Measurements from ENCODE around the gene SIDT1. TPM values are rescaled to one million over a fixed set of nuclear protein-coding genes. Genes with fewer than 3 reads are reported as not detected.

SIDT1 gene
- total RNA-seq, 4 donors from 2014 or later = 35.6 to 134 (median 83.4) TPM

GRCh38 chr3:113660458-113660857 is 128.1 kb downstream of the SIDT1 start:
- in situ Hi-C loops (cut with MboI; ENCODE audit: low pct_ligation_motif_present in 1 of 4, low pct_unique_long_range_greater_than_20kb in 1 of 4, low sequenced_read_pairs in 3 of 4) (no loop called here), intact Hi-C loops (cut with DNase I; ENCODE audit: low total_unique reads) (no loop called here)
- H3K4me1 ChIP-seq = peaks cover 0 to 24% (median 17%) of the 10 kb centered on the region in 4 donors
- H3K9me3 ChIP-seq = no peaks in the 10 kb centered on the region
- H3K4me3 ChIP-seq = no peak overlapping the region
- no peaks in the 10 kb centered on the region for H3K27me3 ChIP-seq
- DNase-seq = no peak
- peaks cover 0 to 5% (median 0%) of the 10 kb centered on the region in 4 donors for H3K36me3 ChIP-seq
- TF ChIP-seq, protein P1, sequence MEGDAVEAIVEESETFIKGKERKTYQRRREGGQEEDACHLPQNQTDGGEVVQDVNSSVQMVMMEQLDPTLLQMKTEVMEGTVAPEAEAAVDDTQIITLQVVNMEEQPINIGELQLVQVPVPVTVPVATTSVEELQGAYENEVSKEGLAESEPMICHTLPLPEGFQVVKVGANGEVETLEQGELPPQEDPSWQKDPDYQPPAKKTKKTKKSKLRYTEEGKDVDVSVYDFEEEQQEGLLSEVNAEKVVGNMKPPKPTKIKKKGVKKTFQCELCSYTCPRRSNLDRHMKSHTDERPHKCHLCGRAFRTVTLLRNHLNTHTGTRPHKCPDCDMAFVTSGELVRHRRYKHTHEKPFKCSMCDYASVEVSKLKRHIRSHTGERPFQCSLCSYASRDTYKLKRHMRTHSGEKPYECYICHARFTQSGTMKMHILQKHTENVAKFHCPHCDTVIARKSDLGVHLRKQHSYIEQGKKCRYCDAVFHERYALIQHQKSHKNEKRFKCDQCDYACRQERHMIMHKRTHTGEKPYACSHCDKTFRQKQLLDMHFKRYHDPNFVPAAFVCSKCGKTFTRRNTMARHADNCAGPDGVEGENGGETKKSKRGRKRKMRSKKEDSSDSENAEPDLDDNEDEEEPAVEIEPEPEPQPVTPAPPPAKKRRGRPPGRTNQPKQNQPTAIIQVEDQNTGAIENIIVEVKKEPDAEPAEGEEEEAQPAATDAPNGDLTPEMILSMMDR (IDR thresholded peaks at IDR 0.05) = no peak
- TF ChIP-seq POLR2AphosphoS5 (IDR thresholded peaks at IDR 0.05) = no peak
- no peak for TF ChIP-seq EP300 (IDR thresholded peaks at IDR 0.05; ENCODE audit: low read depth)
- no peak for TF ChIP-seq POLR2A (IDR thresholded peaks at IDR 0.05)
- WGBS, 2 donors (ENCODE audit: low coverage in 1 of 2) = 91% methylated on average over 2 of the region's 2 CpGs; no CpG with 5 or more reads in 1 of the 2 donors
- peak overlapping the region; percentile 6 to 58 (median 48) for H3K27ac ChIP-seq

GRCh38 chr3:113660896-113661295 is 128.5 kb downstream of the SIDT1 start:
- H3K36me3 ChIP-seq = peaks cover 0 to 5% (median 0%) of the 10 kb centered on the region in 4 donors
- WGBS, 2 donors (ENCODE audit: low coverage in 1 of 2) = 62 to 76% methylated on average over 2 to 4 of the region's 4 CpGs

DNA sequence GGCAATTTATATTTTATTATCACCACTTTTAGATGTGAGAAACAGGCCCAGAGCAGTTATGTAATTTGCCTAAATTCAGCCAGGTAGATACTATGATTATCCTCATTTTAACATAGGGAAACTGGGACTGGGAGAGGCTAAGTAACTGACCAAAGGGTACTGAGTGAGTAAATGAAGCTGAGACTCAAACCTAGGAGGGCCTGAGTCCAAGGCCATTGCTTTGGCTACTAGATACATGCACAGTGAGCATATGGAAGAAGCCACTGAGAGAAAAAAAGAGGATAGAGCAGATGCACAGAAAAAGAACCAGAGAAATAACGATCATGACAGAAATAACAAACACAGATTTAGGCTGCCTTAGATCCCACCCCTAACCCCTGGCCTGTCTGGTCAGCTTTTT is 130.5 kb downstream of the SIDT1 start:
- peaks cover 0 to 5% (median 0%) of the 10 kb centered on the region in 4 donors for H3K36me3 ChIP-seq
- intact Hi-C loops (cut with DNase I; ENCODE audit: low total_unique reads) = no loop called here
- H3K4me1 ChIP-seq = peaks cover 0 to 33% (median 21%) of the 10 kb centered on the region in 4 donors
- H3K9me3 ChIP-seq = no peaks in the 10 kb centered on the region
- in situ Hi-C loops (cut with MboI; ENCODE audit: low pct_ligation_motif_present in 1 of 4, low pct_unique_long_range_greater_than_20kb in 1 of 4, low sequenced_read_pairs in 3 of 4) = no loop called here
- H3K4me3 ChIP-seq = no peak overlapping the region
- H3K27ac ChIP-seq = peak overlapping the region; percentile 24 to 76 (median 54)
- TF ChIP-seq, protein P1 (IDR thresholded peaks at IDR 0.05) = no peak
- TF ChIP-seq POLR2A (IDR thresholded peaks at IDR 0.05) = no peak
- TF ChIP-seq EP300 (IDR thresholded peaks at IDR 0.05; ENCODE audit: low read depth) = no peak
- no peak for TF ChIP-seq POLR2AphosphoS5 (IDR thresholded peaks at IDR 0.05)
- DNase-seq = no peak
- 47 to 69% methylated on average over 1 of the region's 1 CpG for WGBS, 2 donors (ENCODE audit: low coverage in 1 of 2)
- H3K27me3 ChIP-seq = no peaks in the 10 kb centered on the region

More at GRCh38 chr3:113660896-113661295, 128.5 kb downstream of the SIDT1 start:
- peak overlapping the region; percentile 6 to 58 (median 48) for H3K27ac ChIP-seq
- DNase-seq = no peak
- TF ChIP-seq POLR2A (IDR thresholded peaks at IDR 0.05) = no peak
- no peak for TF ChIP-seq EP300 (IDR thresholded peaks at IDR 0.05; ENCODE audit: low read depth)
- TF ChIP-seq, protein P1 (IDR thresholded peaks at IDR 0.05) = no peak
- TF ChIP-seq POLR2AphosphoS5 (IDR thresholded peaks at IDR 0.05) = no peak
- no peak overlapping the region for H3K4me3 ChIP-seq
- intact Hi-C loops (cut with DNase I; ENCODE audit: low total_unique reads) = no loop called here
- no peaks in the 10 kb centered on the region for H3K9me3 ChIP-seq
- H3K27me3 ChIP-seq = no peaks in the 10 kb centered on the region
- in situ Hi-C loops (cut with MboI; ENCODE audit: low pct_ligation_motif_present in 1 of 4, low pct_unique_long_range_greater_than_20kb in 1 of 4, low sequenced_read_pairs in 3 of 4) = no loop called here
- peaks cover 0 to 24% (median 17%) of the 10 kb centered on the region in 4 donors for H3K4me1 ChIP-seq

- H3K36me3 ChIP-seq = peaks cover 0 to 5% (median 0%) of the 10 kb centered on the region in 4 donors
- H3K9me3 ChIP-seq = no peaks in the 10 kb centered on the region
- no peak for DNase-seq
- no peaks in the 10 kb centered on the region for H3K27me3 ChIP-seq
- H3K4me3 ChIP-seq = no peak overlapping the region
- WGBS, 2 donors (ENCODE audit: low coverage in 1 of 2) = 64 to 72% methylated on average over 3 of the region's 3 CpGs
- in situ Hi-C loops (cut with MboI; ENCODE audit: low pct_ligation_motif_present in 1 of 4, low pct_unique_long_range_greater_than_20kb in 1 of 4, low sequenced_read_pairs in 3 of 4) (no loop called here), intact Hi-C loops (cut with DNase I; ENCODE audit: low total_unique reads) (no loop called here)
- H3K4me1 ChIP-seq = peaks cover 0 to 38% (median 25%) of the 10 kb centered on the region in 4 donors
- TF ChIP-seq EP300 (IDR thresholded peaks at IDR 0.05; ENCODE audit: low read depth) = no peak
- no peak for TF ChIP-seq POLR2AphosphoS5 (IDR thresholded peaks at IDR 0.05)
- TF ChIP-seq, protein P1 (IDR thresholded peaks at IDR 0.05) = no peak
- TF ChIP-seq POLR2A (IDR thresholded peaks at IDR 0.05) = no peak
- H3K27ac ChIP-seq = peak overlapping the region; percentile 51 to 76 (median 56)
Measured at GRCh38 chr3:113663324-113663750, 131.0 kb downstream of the SIDT1 start.

Measured in transverse colon (tissue), 4 donors.